ENCODE results near the gene WIF1.

DNA sequence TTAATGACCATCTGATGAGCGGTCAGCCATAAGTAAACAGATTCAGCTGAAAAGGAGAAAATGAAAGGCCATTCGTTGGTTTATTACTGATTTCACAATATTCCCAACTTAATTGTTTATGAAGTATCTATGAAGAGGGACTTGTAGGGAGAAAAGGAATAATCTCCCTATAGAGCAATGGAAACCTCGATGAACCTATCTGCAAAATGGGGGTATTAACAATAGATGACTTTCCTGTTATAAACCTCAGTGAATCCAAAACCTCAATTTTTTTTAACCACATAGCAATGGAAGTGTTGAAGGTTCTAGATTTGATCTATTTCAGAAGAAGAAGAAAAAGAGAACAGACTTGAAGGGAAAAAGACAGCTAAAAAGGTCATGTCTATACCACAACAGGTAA lies 2.0 kb downstream of the WIF1 start:
- TF ChIP-seq EZH2 (IDR thresholded peaks at IDR 0.05; ENCODE audit: low read length, missing control alignments): no peak
- no peak for TF ChIP-seq CTCF (conservative IDR thresholded peaks at IDR 0.05 in 1 of 2, IDR thresholded peaks at IDR 0.05 in 1 of 2; ENCODE audit: low read depth in 1 of 2, low read length in 2 of 2)

Data from fibroblast of lung (primary cell).